ENCODE measurements around the gene DUSP28. TPM values are rescaled to one million over a fixed set of nuclear protein-coding genes. Genes with fewer than 3 reads are reported as not detected.

DUSP28 gene
- polyA plus RNA-seq, 1 donor, result 6.6 TPM

GRCh38 chr2:240588006-240588655 lies 28.0 kb downstream of the DUSP28 start:
- Histone ChIP-seq H3K27me3 (ENCODE audit: control insufficient read depth, insufficient read depth, low read length) (no peaks in the 10 kb centered on the region), H3K4me3 (ENCODE audit: low read length) (no peak overlapping the region), H3K9me3 (ENCODE audit: control insufficient read depth, low read depth, low read length) (no peaks in the 10 kb centered on the region), H3K4me1 (ENCODE audit: control insufficient read depth, insufficient read depth, low read length) (peaks cover 26% of the 10 kb centered on the region), H3K36me3 (ENCODE audit: control insufficient read depth, insufficient read depth, low read length) (peaks cover 27% of the 10 kb centered on the region), H3K27ac (ENCODE audit: low read length) (no peak overlapping the region)
- WGBS (ENCODE audit: insufficient coverage, low lambda C conversion rate), result no CpG with 5 or more reads among the region's 10 CpGs
- no peak for DNase-seq

GRCh38 chr2:240588669-240589068 lies 28.5 kb downstream of the DUSP28 start:
- Histone ChIP-seq H3K27me3 (ENCODE audit: control insufficient read depth, insufficient read depth, low read length) (no peaks in the 10 kb centered on the region), H3K9me3 (ENCODE audit: control insufficient read depth, low read depth, low read length) (no peaks in the 10 kb centered on the region), H3K36me3 (ENCODE audit: control insufficient read depth, insufficient read depth, low read length) (peaks cover 33% of the 10 kb centered on the region), H3K4me1 (ENCODE audit: control insufficient read depth, insufficient read depth, low read length) (peaks cover 26% of the 10 kb centered on the region), H3K27ac (ENCODE audit: low read length) (no peak overlapping the region), H3K4me3 (ENCODE audit: low read length) (no peak overlapping the region)
- no peak for DNase-seq
- WGBS (ENCODE audit: insufficient coverage, low lambda C conversion rate), result 100% methylated on average over 1 of the region's 4 CpGs

- WGBS (ENCODE audit: insufficient coverage, low lambda C conversion rate), result no CpG with 5 or more reads among the region's 14 CpGs
- H3K36me3 ChIP-seq (ENCODE audit: control insufficient read depth, insufficient read depth, low read length), result peaks cover 34% of the 10 kb centered on the region
- H3K4me3 ChIP-seq (ENCODE audit: low read length), result no peak overlapping the region
- peaks cover 26% of the 10 kb centered on the region for H3K4me1 ChIP-seq (ENCODE audit: control insufficient read depth, insufficient read depth, low read length)
- H3K9me3 ChIP-seq (ENCODE audit: control insufficient read depth, low read depth, low read length), result no peaks in the 10 kb centered on the region
- DNase-seq, result no peak
- no peak overlapping the region for H3K27ac ChIP-seq (ENCODE audit: low read length)
- no peaks in the 10 kb centered on the region for H3K27me3 ChIP-seq (ENCODE audit: control insufficient read depth, insufficient read depth, low read length)
Observed at GRCh38 chr2:240589375-240589774, 29.2 kb downstream of the DUSP28 start.

DNA sequence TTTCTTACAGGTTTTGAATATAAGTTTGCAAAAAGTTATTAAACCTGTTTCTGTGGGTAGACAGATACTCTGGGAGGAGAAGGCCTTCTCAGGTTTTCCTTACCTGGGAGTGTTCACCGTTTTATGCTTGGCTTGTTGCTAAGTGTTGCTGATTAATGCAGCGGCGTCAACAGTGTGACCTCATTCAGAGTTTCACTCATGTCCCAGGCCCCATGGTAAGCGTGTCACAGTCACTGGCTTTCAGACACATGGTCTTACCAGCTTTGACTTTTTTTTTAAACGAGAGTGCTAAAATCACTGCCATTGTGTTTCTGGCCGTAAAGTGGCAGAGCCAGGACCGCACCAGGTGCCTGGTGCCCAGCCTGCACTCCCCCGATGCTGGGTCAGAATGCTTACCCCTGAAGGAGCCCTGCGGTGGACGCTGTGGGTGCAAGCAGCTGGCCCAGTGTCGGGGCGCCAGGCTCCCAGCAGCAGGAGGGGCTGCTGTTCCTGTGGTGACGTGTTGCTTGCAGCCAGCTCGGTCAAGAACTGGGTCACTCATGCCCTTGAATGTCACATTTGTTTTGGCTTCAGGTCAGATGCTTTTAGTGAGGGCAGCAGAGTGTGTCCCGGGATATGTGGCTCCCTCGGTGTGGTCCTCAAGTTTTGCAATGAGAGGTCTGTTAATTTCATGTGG lies 29.8 kb downstream of the DUSP28 start:
- no peaks in the 10 kb centered on the region for H3K27me3 ChIP-seq (ENCODE audit: control insufficient read depth, insufficient read depth, low read length)
- H3K27ac ChIP-seq (ENCODE audit: low read length), result no peak overlapping the region
- no peaks in the 10 kb centered on the region for H3K9me3 ChIP-seq (ENCODE audit: control insufficient read depth, low read depth, low read length)
- no peak for DNase-seq
- H3K4me3 ChIP-seq (ENCODE audit: low read length), result no peak overlapping the region
- no CpG with 5 or more reads among the region's 16 CpGs for WGBS (ENCODE audit: insufficient coverage, low lambda C conversion rate)
- H3K4me1 ChIP-seq (ENCODE audit: control insufficient read depth, insufficient read depth, low read length), result peaks cover 21% of the 10 kb centered on the region
- peaks cover 34% of the 10 kb centered on the region for H3K36me3 ChIP-seq (ENCODE audit: control insufficient read depth, insufficient read depth, low read length)

GRCh38 chr2:240590681-240591111 lies 30.5 kb downstream of the DUSP28 start:
- DNase-seq, result no peak
- Histone ChIP-seq H3K36me3 (ENCODE audit: control insufficient read depth, insufficient read depth, low read length) (peaks cover 42% of the 10 kb centered on the region), H3K27ac (ENCODE audit: low read length) (no peak overlapping the region), H3K4me1 (ENCODE audit: control insufficient read depth, insufficient read depth, low read length) (peaks cover 14% of the 10 kb centered on the region), H3K9me3 (ENCODE audit: control insufficient read depth, low read depth, low read length) (no peaks in the 10 kb centered on the region), H3K27me3 (ENCODE audit: control insufficient read depth, insufficient read depth, low read length) (no peaks in the 10 kb centered on the region), H3K4me3 (ENCODE audit: low read length) (no peak overlapping the region)
- no CpG with 5 or more reads among the region's 21 CpGs for WGBS (ENCODE audit: insufficient coverage, low lambda C conversion rate)

- no peaks in the 10 kb centered on the region for H3K27me3 ChIP-seq (ENCODE audit: control insufficient read depth, insufficient read depth, low read length)
Observed at GRCh38 chr2:240591226-240591625, 31.1 kb downstream of the DUSP28 start.

GRCh38 chr2:240591784-240592183 lies 31.6 kb downstream of the DUSP28 start:
- DNase-seq, result no peak
- no peaks in the 10 kb centered on the region for H3K9me3 ChIP-seq (ENCODE audit: control insufficient read depth, low read depth, low read length)
- H3K4me3 ChIP-seq (ENCODE audit: low read length), result no peak overlapping the region
- H3K27me3 ChIP-seq (ENCODE audit: control insufficient read depth, insufficient read depth, low read length), result no peaks in the 10 kb centered on the region
- peaks cover 52% of the 10 kb centered on the region for H3K36me3 ChIP-seq (ENCODE audit: control insufficient read depth, insufficient read depth, low read length)
- peaks cover 14% of the 10 kb centered on the region for H3K4me1 ChIP-seq (ENCODE audit: control insufficient read depth, insufficient read depth, low read length)
- WGBS (ENCODE audit: insufficient coverage, low lambda C conversion rate), result no CpG with 5 or more reads among the region's 13 CpGs
- no peak overlapping the region for H3K27ac ChIP-seq (ENCODE audit: low read length)

More at GRCh38 chr2:240591226-240591625, 31.1 kb downstream of the DUSP28 start:
- no peak for DNase-seq
- H3K27ac ChIP-seq (ENCODE audit: low read length), result no peak overlapping the region
- 96% methylated on average over 4 of the region's 6 CpGs for WGBS (ENCODE audit: insufficient coverage, low lambda C conversion rate)
- H3K9me3 ChIP-seq (ENCODE audit: control insufficient read depth, low read depth, low read length), result no peaks in the 10 kb centered on the region
- H3K36me3 ChIP-seq (ENCODE audit: control insufficient read depth, insufficient read depth, low read length), result peaks cover 47% of the 10 kb centered on the region
- H3K4me3 ChIP-seq (ENCODE audit: low read length), result no peak overlapping the region
- H3K4me1 ChIP-seq (ENCODE audit: control insufficient read depth, insufficient read depth, low read length), result peaks cover 14% of the 10 kb centered on the region

GRCh38 chr2:240593026-240593702 lies 33.0 kb downstream of the DUSP28 start:
- peaks cover 5% of the 10 kb centered on the region for H3K4me1 ChIP-seq (ENCODE audit: control insufficient read depth, insufficient read depth, low read length)
- WGBS (ENCODE audit: insufficient coverage, low lambda C conversion rate), result no CpG with 5 or more reads among the region's 20 CpGs
- H3K4me3 ChIP-seq (ENCODE audit: low read length), result no peak overlapping the region
- peaks cover 65% of the 10 kb centered on the region for H3K36me3 ChIP-seq (ENCODE audit: control insufficient read depth, insufficient read depth, low read length)
- no peak overlapping the region for H3K27ac ChIP-seq (ENCODE audit: low read length)
- DNase-seq, result no peak
- H3K9me3 ChIP-seq (ENCODE audit: control insufficient read depth, low read depth, low read length), result no peaks in the 10 kb centered on the region
- H3K27me3 ChIP-seq (ENCODE audit: control insufficient read depth, insufficient read depth, low read length), result no peaks in the 10 kb centered on the region

GRCh38 chr2:240593703-240594451 lies 33.7 kb downstream of the DUSP28 start:
- DNase-seq, result no peak
- Histone ChIP-seq H3K27me3 (ENCODE audit: control insufficient read depth, insufficient read depth, low read length) (no peaks in the 10 kb centered on the region), H3K27ac (ENCODE audit: low read length) (no peak overlapping the region), H3K4me3 (ENCODE audit: low read length) (no peak overlapping the region), H3K9me3 (ENCODE audit: control insufficient read depth, low read depth, low read length) (no peaks in the 10 kb centered on the region), H3K4me1 (ENCODE audit: control insufficient read depth, insufficient read depth, low read length) (no peaks in the 10 kb centered on the region), H3K36me3 (ENCODE audit: control insufficient read depth, insufficient read depth, low read length) (peaks cover 72% of the 10 kb centered on the region)
- WGBS (ENCODE audit: insufficient coverage, low lambda C conversion rate), result no CpG with 5 or more reads among the region's 19 CpGs

Data from large intestine (tissue), 3 donors.